Calu3 (cell line): ENCODE data around the gene NBEAL2. TPM values are rescaled to one million over a fixed set of nuclear protein-coding genes. Genes with fewer than 3 reads are reported as not detected.

Experiments
- BruUV-seq: library from RNA; stranded (reverse); fragments of 400-500 nt; replicated peaks from 2 replicates; lab custom pipeline; 2021; lab: Mats Ljungman, UMichigan
- CTCF ChIA-PET: fragments of 300-600 bp; sonication (Branson Sonifier 250); formaldehyde crosslinking; loops from one replicate; lab custom pipeline; 2022; ENCODE audit warnings: antibody characterized with exemption; lab: Charles Lee
- DNase-seq: peaks from one replicate; pipeline ENCODE4 v3.0.0; 2022
- H3K27ac Mint-ChIP-seq: one replicate; pipeline ENCODE4 v1.8.0; 2022; ENCODE audit warnings: mixed read lengths; ENCODE audit not compliant: unreplicated experiment
- H3K27me3 Mint-ChIP-seq: one replicate; pipeline ENCODE4 v1.8.0; 2022; ENCODE audit warnings: mixed read lengths; ENCODE audit not compliant: unreplicated experiment
- H3K36me3 Mint-ChIP-seq: one replicate; pipeline ENCODE4 v1.8.0; 2022; ENCODE audit warnings: mild to moderate bottlenecking, moderate library complexity, mixed read lengths; ENCODE audit not compliant: insufficient read depth, unreplicated experiment
- H3K4me1 Mint-ChIP-seq: one replicate; pipeline ENCODE4 v1.8.0; 2022; ENCODE audit warnings: mild to moderate bottlenecking, low read depth, mixed read lengths; ENCODE audit not compliant: unreplicated experiment
- H3K4me3 Mint-ChIP-seq: one replicate; pipeline ENCODE4 v1.8.0; 2022; ENCODE audit warnings: mild to moderate bottlenecking, low read depth, moderate library complexity, mixed read lengths; ENCODE audit not compliant: unreplicated experiment
- H3K9me3 Mint-ChIP-seq: one replicate; pipeline ENCODE4 v1.8.0; 2022; ENCODE audit warnings: low read depth, mixed read lengths; ENCODE audit not compliant: unreplicated experiment
- CTCF ChIP-seq: fragments of 200-600 bp; IDR thresholded peaks from one replicate; pipeline ENCODE4 v1.8.0; 2022; ENCODE audit warnings: antibody characterized with exemption; ENCODE audit not compliant: unreplicated experiment
- intact Hi-C: fragments of 100-400 bp; cut with micrococcal nuclease; formaldehyde crosslinking; loops from one replicate; pipeline ENCODE4 v1.10.0; 2022; ENCODE audit not compliant: unreplicated experiment
- total RNA-seq: library from RNA; stranded (reverse); gene quantifications from 2 replicates; pipeline ENCODE4 v1.2.3, GENCODE V29; 2022

NBEAL2 gene
- total RNA-seq, 1 experiment from 2014 or later = 143 TPM

DNA sequence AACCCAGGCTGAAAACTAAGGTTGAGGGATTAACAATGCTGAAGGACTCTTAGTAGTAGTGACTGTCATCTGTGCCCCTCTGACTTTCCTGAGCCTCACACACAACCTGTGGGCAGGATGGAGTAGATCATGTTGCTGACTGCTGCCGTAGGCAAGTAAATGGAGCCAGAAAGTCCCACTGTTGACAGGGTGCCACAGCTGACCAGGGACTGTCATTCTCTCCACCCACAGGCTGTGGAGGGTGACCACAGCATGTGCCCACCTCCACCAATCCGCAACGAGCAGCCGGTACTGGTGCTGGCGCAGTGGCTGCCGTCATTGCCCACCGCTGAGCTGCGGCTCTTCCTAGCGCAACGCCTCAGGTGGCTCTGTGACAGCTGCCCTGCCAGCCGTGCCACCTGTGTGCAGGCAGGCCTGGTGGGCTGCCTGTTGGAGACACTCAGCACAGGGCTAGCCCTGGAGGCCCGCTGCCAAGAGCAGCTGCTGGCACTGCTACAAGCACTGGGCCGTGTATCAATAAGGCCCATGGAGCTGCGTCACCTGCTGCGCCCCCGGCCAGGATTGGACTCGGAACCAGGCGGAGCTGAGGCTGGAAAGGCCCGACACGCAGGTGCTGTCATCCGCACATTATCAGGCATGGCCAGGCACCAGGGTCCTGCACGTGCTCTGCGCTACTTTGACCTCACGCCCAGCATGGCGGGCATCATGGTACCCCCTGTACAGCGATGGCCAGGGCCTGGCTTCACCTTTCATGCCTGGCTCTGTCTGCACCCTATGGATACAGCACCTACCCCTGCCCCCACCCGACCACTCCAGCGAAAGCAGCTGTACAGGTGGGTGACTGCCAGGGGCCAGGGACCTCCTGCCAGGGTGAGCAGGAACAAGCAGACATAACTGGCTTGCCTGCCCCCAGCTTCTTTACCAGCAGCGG, 15.6 kb downstream of the NBEAL2 start:
- DNase-seq = no peak
- Mint-ChIP-seq H3K4me3 (no peak overlapping the region), H3K27me3 (no peaks in the 10 kb centered on the region), H3K9me3 (no peaks in the 10 kb centered on the region), H3K36me3 (peaks cover 53% of the 10 kb centered on the region), H3K4me1 (peaks cover 6% of the 10 kb centered on the region), H3K27ac (no peak overlapping the region)
- no peak for TF ChIP-seq CTCF
- no TSS peak for BruUV-seq
- intact Hi-C loops = loop anchor here (5.0 kb wide), 1 partner anchor 73 kb away; no protein-coding TSS in a partner anchor
- CTCF ChIA-PET = interaction anchor here (0.6 to 0.7 kb wide), 2 partner anchors 13 to 289 kb away, joined by 3 to 4 read pairs; no protein-coding TSS in a partner anchor

- no TSS peak for BruUV-seq
- no peaks in the 10 kb centered on the region for H3K4me1 Mint-ChIP-seq
- no peak overlapping the region for H3K4me3 Mint-ChIP-seq
- peaks cover 49% of the 10 kb centered on the region for H3K36me3 Mint-ChIP-seq
- CTCF ChIA-PET = no interaction called here
- H3K9me3 Mint-ChIP-seq = no peaks in the 10 kb centered on the region
- TF ChIP-seq CTCF = no peak
- no peak overlapping the region for H3K27ac Mint-ChIP-seq
- DNase-seq = no peak
- intact Hi-C loops = loop anchor here (5.0 kb wide), 1 partner anchor 74 kb away; no protein-coding TSS in a partner anchor
- no peaks in the 10 kb centered on the region for H3K27me3 Mint-ChIP-seq
These were observed 16.6 kb downstream of the NBEAL2 start for GRCh38 chr3:46995901-46996562.

DNA sequence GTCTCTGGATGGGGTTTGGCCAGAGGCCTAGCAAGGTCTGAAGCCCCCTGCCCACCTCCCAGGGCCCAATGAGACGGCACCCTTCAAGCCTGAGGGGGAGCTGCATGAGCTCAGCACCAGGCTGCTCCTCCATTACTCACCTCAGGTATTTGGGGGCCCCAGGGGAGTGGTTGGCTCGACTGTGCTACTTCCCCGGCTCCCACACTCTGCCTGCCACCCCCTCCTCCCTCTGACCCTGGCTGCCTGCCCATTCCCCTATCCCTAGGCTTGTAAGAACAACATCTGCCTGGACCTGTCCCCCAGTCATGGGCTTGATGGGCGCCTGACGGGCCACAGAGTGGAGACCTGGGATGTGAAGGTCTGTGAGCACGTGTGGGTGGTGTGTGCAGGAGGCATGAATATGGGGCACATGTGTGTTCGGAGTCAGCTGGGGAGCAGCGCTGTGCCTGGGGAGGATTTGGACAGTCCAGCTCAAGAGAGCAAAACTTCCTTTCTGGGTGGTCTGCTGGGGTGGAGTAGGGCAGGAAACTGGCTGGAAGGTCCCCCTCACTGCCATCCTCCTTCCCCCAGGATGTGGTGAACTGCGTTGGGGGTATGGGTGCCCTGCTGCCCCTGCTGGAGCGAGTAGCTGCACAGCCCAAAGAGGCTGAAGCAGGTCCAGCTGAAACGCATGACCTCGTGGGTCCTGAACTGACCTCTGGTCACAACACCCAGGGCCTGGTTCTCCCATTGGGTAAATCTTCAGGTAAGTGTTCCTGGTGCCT, 17.4 kb downstream of the NBEAL2 start:
- CTCF ChIA-PET = no interaction called here
- no peak for TF ChIP-seq CTCF
- Mint-ChIP-seq H3K27me3 (no peaks in the 10 kb centered on the region), H3K4me1 (no peaks in the 10 kb centered on the region), H3K27ac (no peak overlapping the region), H3K9me3 (no peaks in the 10 kb centered on the region), H3K4me3 (no peak overlapping the region), H3K36me3 (peaks cover 46% of the 10 kb centered on the region)
- BruUV-seq = no TSS peak
- intact Hi-C loops = loop anchor here (5.0 kb wide), 1 partner anchor 75 kb away; no protein-coding TSS in a partner anchor
- DNase-seq = no peak
